HG02981 (cell line): Measurements from ENCODE around the gene FMO2.

Source experiments
- ATAC-seq: cut with Tn5 transposase; IDR thresholded peaks from one replicate; pipeline ENCODE4 v1.9.1; 2021; ENCODE audit warnings: mild to moderate bottlenecking, moderate library complexity; ENCODE audit not compliant: unreplicated experiment

The FMO2 gene

DNA sequence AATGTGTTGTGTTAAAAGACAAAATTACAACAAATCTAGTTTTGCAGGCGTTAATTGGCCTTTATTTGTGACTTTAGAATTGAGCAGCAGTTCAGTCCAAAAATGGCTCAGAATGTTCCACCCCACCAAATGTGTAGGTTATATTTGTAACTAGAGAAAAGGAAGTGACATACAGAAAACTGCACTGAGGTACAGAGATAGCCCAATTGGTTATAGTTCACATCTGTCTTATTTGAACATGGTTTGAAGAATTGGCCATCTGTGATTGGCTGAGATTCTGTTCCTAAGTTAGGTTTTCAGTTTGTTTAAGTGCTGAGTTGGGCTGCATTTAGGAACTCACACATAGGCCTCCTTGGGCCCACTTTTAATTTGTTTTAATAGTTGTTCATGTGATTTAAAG, 12.0 kb upstream of the FMO2 start:
- ATAC-seq, result no peak

DNA sequence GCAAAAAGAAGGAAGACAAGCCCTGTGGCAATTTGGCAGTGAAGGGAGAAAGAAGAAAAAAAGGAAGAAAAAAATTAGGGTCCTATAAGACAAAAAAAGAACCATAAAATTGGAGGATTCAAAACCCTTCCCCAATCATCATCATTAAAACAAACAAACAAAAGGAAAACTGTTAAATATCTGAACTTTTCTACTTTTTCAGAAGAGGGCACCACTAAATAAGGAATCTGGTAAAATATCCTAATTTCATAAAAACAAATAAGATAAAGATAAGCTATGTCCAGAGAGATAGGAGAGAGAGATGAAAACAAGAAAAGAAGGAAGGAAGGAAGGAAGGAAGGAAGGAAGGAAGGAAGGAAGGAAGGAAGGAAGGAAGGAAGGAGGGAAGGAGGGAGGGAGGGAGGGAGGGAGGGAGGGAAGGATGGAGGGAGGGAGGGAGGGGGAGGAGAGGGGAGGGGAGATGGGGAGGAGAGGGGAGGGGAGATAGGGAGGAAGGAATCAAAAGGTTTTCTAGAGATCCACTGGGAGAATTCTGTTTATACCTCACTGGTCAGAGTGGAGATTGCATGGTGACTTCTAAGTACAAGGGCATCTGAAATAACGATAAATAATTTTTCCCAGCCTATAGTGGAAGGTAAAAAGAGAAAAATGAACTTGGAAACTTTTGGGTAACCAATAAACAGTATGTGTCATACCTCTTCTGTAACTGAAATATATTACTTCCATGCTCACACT, 10.4 kb upstream of the FMO2 start:
- ATAC-seq, result no peak

DNA sequence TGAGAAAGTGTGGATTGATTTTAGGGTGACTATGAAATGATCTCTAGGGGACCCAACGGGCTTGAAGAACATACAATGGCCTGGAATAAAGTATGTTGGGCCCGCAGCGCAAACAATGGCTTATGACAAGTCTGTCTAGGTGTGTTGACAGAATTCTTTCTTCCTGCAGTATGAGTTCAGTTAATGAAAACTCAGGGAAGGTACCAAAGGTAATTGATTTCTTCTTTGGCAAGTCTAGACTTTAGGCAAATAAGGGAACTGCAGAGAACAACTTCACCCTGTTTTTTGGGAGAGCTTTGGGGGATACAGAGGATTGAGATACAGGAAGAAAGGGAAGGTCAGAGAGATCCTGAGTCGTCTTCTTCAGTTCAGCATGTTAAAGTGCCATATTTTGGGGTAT, 7.8 kb upstream of the FMO2 start:
- no peak for ATAC-seq

DNA sequence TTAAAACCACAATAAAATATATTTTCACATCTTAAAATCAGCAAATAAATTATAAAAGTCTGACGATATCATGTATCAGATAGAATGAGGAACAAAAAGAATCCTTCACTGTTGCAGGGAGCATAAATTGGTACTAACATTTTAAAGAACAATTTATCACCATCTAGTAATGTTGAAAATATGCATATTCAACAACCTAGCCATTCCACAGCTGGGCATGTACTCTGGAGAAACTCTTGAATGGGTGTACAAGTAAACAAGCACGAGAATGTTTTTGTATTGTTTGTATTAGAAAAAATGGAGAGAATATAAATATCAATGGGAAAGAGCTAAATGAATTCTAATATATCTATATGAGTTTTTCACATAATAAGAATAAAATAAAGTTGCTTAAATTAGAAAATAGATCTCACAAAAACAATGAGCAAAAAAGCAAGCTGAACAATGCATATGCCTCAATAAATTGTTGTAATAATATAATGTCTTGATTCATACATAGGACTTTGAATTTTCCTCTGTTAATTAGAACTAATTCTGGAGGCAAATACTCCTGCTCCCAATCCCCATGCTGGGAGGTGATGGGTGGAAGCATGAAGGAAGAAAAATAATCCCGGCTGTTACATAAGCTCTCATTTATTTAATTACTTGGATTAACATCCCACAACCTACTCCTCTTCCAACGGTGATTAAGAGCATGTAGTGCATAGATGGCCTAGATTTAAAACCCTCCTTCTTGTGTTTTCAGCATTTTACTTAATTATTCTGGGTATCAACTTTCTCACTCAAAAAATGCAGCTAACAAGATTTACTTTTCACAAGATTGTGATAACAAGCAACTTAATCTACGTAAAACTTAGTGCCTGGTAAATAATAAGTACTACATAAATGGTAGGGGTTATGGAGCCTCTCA, 5.5 kb upstream of the FMO2 start:
- ATAC-seq, result no peak

DNA sequence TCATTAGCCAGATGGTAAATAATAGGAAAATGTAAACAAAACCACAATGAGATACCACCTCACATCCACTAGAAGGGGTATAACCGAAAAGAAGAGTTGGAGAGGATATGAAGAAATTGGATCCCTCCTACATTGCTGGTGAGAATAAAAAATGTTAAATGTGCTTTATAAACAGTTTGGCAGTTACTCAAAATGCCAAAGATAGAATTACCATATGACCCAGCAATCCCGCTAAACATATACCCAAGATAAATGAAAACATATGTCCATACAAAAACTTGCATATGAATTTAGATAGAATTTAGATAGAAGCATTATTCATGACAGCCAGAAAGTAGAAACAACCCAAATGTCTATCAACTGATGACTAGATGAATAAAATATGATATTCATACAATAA, 4.4 kb upstream of the FMO2 start:
- no peak for ATAC-seq

DNA sequence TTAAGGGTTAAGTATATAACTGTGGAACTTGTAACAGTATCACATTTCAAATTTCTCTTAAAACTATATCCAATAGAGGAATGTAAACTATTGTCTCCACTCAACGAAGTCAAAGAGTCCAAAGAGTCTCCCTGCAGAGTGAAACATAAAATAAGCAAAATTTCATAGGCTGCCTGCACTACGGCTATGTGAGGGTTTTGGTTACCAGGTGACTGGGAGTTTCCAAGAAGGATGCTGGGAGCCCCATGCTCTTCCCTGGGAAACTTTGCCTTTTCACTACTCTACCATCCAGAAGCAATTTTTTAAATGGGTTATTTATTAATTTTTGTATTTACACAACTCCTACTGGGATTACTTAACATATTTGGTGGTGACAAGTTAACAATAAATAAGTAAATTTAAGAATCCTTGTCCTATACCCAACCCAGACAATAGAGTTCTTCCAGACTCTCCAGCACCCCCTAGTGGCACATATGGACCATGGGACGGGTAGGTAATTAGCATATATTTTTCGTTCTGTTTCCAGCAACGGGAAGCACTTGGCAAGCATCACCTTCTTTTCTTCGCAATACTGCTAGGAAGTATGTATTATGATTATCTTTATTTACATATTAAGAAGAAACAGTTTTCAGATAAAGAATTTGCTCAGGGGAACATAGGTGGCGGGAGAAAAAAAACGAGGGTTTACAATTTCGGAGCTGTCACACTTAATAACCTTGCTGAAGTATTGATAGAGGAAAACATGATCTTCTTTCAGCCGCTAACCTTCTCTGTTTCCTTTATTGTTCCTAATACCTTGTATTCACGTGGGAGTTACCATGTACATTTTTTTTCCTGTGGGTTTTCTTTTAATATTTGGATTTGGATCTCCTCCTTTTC, 3.5 kb downstream of the FMO2 start:
- ATAC-seq, result peak; percentile 81

DNA sequence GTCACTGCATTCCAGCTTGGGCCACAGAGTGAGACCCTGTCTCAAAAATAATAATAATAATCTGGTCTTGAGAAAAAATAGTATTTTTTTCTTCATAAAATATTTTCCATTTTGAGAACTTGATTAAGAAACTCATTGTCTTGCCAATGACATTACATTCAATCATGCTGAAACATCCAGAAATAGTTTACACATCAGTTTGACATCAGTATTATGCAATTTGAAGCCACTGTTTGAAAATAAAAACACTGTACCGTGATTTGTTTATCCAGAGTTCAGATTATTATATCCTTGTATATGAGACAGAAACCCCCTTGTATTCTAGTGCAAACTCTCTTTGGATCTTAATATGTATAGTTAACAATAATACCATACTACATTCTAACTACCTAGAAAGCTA, 6.9 kb downstream of the FMO2 start:
- no peak for ATAC-seq

DNA sequence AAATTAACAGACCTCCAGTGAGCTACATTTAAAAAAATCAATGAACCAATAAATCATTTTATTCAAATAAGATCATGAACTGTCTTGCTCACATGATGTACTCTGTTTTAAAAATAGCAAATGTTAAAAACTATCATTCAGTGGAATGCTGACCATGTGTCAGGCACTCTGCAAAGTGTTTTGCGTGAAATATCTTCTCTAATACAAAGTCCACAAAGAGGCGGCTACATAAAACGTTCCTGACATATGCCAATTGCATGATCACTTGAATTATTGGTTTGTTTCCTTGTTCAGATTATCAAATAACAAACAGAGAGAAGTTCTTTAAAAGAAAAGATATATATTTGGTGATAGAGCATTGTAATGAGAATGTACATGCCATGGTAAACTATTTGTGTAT, 10.7 kb downstream of the FMO2 start:
- no peak for ATAC-seq

DNA sequence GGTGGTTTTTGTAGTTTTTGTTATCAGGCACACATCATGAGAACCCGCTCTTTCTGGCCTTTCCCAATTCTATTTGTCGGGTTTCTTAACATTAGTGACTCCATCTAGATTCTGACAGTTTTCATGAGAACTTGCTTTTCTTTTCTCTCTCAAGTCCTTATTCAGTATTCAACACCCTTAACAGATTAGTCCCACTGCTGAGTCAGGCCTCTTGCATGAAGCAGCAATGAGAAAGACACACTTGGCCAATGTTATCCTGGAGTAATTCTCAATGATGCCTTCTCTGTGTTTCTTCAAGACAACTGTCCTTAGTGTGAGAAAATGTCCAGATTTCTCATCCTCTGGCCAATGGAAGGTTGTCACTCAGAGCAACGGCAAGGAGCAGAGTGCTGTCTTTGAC, 11.3 kb downstream of the FMO2 start:
- ATAC-seq, result no peak

DNA sequence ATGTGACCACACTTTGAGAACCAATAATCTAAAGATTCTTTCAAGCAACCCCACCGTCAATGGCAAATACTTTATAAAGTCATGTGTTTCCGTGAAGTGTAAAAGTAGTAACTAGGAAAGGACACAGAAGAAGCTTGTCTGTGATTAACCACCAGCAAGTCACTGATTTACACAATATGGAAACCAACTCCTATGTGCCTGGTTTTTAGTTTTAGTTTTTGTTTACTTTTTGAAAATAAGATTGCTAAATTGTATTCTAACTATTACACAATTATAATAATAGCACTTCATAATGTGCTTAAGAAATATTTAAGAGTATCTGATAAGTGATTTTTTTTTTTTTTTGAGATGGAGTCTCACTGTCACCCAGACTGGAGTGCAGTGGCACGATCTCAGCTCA, 13.0 kb downstream of the FMO2 start:
- no peak for ATAC-seq

DNA sequence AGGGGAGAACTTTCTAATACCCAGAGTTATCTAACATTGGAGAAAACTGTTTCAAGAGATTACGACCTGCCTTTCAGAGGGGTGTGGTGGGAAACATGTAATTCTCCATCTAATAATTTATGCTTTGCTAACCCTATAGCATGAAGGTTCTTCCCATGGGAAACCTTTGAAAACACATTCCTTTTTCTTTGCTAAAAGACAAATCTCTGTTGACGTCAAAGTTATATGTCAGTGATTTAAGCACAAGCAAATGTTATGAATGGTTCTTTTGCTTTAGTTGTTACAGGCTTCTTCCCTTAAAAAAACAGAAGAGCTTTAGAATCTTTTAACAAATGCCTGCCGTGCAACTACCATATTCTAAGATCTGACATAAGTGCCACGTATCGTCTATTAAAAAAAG, 19.2 kb downstream of the FMO2 start:
- no peak for ATAC-seq

DNA sequence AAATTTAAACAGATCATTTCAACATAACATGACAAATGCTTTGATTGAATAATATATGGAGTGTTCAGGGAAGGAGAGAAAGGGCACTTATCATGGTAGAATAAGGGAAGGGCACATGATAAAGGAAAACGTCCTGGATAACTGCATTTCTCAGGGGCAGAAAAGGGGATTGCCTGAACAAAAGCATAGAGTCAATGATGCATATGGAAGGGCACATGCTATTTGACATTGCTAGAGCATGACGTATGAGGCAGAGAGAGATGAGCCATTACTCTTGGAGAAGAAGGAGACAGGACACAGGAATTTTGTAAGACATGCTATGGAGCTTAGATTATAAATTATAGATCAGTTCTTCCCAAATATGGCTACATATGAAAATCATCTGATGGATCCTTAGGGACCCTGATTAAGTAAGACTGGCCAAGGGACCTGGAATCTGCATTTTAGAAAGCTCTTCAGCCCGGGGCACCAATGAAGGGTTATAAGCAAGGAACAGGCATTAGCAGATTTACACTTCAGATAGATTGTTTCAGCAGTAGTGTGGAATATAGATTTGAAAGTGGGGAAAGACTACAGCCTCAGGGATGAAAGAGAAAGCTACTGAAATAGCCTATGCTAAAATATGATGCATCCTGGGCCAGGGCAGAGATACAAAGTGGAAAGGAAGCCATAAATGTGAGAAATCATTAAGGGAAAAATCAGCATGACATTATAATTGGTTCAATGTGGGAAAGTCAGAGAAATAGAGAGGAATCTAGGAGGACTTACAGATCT, 21.3 kb downstream of the FMO2 start:
- no peak for ATAC-seq

DNA sequence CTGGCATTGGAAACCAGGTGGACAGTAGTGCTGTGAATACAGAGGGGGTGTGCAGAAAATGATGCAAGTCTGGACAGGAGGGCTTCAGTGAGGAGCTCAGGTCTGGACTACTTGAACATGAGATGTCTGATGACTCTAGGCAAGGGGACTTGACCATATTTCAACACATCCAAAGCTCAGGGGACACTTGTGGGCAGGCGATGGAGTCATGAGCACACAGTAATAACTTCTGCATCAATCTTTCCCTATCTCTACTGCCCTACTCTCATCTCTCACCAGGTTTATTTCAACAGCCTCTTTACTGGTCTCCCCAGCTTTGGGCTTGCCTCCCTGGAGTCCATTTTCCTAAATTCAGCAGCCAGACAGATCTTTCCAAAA, 21.9 kb downstream of the FMO2 start:
- no peak for ATAC-seq

DNA sequence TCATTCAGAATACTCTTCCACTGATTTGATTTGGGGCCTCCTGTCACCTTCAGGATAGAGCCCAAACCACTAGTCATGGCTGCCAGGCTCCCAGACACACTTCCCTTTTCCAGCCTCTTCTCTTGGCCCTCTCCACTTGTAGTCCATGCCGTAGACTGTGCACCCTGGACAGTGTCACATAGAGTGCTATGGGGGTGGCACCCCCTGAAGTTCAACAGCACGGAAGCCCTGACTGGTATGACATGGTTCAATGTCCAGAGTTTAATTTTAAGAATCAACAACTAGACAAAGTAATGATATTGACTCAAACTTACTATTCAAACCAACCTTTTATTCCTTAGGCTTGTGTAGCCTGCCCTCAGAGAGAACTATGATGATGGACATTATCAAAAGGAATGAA, 22.3 kb downstream of the FMO2 start:
- no peak for ATAC-seq

DNA sequence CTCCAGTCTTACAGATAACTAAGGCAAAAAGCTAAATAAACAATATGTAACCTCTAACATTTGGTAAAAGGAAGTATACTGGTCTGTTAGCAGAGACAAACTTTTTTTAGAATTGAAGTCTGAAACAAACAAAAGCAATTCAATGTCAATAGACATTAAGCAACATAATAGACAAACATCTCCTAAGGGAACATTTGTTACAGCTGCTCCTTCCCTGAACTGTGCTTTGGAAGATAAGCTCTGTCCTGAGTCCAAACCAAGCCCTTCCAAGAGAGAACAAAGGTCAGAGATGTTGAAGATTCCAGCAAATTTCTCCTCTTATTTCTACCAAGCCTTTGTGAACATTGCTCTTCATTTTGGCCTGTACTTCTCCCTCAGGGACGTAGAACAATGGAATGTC, 25.3 kb downstream of the FMO2 start:
- no peak for ATAC-seq

DNA sequence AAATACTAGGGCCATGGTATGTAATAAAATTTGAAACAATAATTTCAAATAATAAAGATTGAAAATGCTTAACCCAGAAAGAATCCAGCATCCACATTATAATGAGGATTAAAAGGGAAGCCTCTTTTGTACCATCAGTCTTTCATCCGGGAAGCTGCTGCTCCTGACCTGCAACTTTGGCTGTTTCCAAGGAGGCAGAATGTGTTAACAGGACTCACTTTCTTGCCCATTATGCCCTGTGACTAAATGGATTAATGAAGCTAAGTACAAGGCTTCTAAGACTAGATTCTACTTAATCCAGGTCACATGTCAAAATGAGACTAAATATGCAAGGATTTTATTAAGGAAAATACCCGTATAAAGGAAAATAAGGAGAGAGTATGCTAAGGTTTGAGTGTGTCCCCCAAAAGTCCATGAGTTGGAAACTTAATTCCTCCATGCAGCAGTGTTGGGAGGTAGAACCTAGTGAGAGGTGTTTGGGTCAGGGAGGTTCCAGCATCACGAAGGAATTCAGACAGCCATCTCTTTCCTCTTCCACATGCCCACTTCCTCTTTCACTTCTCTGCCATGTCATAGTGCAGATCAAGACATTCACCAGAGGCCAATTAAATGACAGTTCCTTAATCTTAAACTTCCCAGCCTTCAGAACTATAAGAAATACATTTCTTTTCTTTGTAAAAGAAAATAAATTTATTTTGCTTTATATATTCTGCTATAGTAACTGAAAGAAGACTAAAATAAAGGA, 27.7 kb downstream of the FMO2 start:
- no peak for ATAC-seq

DNA sequence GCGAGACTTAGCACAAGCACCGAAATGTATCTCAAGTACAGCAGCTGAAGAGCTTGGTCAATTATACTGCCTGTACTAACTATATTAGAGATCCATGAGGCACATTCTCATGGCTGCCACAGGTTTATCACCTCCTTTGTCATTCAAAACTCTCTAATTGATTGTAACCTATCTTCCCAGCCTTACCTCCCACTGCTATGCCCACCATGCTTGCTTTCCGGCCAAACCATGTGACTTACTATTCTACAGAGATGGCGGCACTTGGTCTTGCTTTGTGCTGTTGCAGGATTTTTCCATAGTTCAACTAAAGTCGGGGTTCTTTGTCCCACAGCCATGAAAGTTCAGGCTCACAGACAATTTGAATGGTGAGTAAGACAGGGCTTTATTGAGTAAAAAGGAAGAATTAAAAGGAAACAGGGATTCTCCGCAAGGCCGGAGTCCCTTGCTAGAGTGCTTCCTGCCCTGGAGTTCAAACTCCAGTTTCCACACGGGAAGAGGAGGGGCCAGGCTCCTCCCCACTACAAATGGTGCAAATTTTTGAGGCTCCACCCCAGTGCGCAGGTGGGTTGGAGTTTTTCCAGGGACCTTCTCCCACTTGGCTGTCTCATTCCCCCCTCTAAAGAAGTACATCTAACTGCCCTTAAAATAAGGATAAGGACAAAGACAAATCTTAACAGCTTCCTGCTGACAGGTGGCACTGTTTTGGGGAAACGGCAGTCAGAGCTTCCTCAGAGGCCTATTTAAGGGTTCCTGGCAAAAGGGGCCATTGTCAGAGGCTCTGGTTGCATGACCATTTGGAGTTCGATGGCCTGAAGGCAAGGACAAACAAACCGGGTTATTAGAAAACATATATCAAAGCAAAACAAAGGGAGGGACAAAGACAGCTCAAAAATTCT, 28.7 kb downstream of the FMO2 start:
- ATAC-seq, result no peak

DNA sequence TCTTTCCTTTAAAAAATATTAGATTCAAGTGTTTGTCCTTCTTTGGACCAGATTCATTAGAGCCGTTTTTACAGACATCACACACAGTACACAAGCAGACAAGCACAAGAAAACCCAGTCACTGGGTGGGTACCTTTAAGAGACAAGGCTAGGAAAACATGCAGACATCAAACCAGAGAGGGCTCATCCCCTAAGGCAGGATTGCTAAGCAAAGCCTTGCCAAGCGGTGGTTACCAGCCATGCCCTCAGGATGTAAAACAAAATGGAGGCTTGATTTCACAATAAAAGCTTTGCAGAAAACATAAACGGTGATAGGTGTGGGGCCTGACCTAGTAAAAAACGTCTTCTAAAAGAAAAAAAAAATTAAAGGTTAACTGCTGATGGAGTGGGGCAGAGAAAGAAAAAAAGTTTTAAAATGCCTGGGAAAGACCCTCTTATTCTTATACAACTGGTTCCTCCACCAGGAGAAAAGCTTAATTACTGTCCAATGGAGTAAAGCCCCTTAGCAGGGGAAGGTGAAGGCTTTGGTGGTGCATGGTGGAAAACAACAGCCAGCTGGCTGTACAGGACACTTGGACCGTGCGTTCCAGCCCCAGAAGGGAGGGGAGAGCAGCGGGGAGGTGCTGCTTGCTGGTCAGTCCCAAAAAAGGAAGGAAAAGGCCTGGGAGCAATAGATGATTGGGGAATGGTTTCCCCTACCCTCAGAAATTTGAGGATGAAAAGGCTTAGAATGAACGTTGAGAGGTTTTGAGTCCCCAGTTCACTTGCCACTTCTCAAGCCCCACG, 32.8 kb downstream of the FMO2 start:
- no peak for ATAC-seq
